GM12878 (cell line): ENCODE measurements around the gene PAQR5. TPM values are rescaled to one million over a fixed set of nuclear protein-coding genes. Genes with fewer than 3 reads are reported as not detected.

Experiments
- CUX1 ChIP-seq: IDR thresholded peaks from 2 replicates; pipeline ENCODE4 v1.6.1; 2012; ENCODE audit warnings: improper control_type of control experiment, low read depth, low read length; ENCODE audit not compliant: insufficient replicate concordance
- GABPA ChIP-seq: IDR thresholded peaks from 2 replicates; pipeline ENCODE4 v1.6.1; 2014; ENCODE audit warnings: antibody characterized with exemption, low read depth, mild to moderate bottlenecking, inconsistent platforms
- HDAC6 ChIP-seq: fragments of 200-600 bp; sonication (generic); IDR thresholded peaks from one replicate; pipeline ENCODE4 v1.8.0; 2017; ENCODE audit warnings: antibody characterized with exemption; ENCODE audit not compliant: unreplicated experiment
- IRF5 ChIP-seq: fragments of 450-650 bp; IDR thresholded peaks from 2 replicates; pipeline ENCODE4 v1.6.1; 2017; ENCODE audit warnings: borderline replicate concordance
- MXI1 ChIP-seq: fragments of 150-350 bp; IDR thresholded peaks from 2 replicates; pipeline ENCODE4 v1.6.1; 2011; ENCODE audit warnings: low read depth, mild to moderate bottlenecking, inconsistent platforms, low read length, improper control_type of control experiment
- MYC ChIP-seq: IDR thresholded peaks from 2 replicates; pipeline ENCODE4 v1.6.1; 2011; ENCODE audit warnings: mild to moderate bottlenecking, low read length, moderate library complexity, inconsistent platforms; ENCODE audit not compliant: insufficient read depth, insufficient replicate concordance, insufficient read length, severe bottlenecking
- NR2C1 ChIP-seq: fragments of 450-650 bp; IDR thresholded peaks from 2 replicates; pipeline ENCODE4 v1.6.1; 2017; ENCODE audit warnings: antibody characterized with exemption, mild to moderate bottlenecking, moderate library complexity
- NR2C2 ChIP-seq: IDR thresholded peaks from 2 replicates; pipeline ENCODE4 v1.6.1; 2011; ENCODE audit warnings: borderline replicate concordance, low read depth; ENCODE audit not compliant: control insufficient read depth, insufficient read length
- PRDM15 ChIP-seq: fragments of 450-650 bp; formaldehyde crosslinking; IDR thresholded peaks from 2 replicates; pipeline ENCODE4 v1.4.0; 2020; ENCODE audit warnings: mild to moderate bottlenecking, moderate library complexity
- RAD21 ChIP-seq: IDR thresholded peaks from 2 replicates; pipeline ENCODE4 v1.6.1; 2011; ENCODE audit warnings: mild to moderate bottlenecking, low read depth, low read length, moderate library complexity; ENCODE audit not compliant: insufficient read depth
- SPI1 ChIP-seq: IDR thresholded peaks from 2 replicates; pipeline ENCODE4 v1.6.1; 2011; ENCODE audit warnings: low read depth, mild to moderate bottlenecking, low read length, moderate library complexity, borderline replicate concordance; ENCODE audit not compliant: insufficient read depth
- SUZ12 ChIP-seq: fragments of 200-600 bp; sonication (generic); IDR thresholded peaks from one replicate; pipeline ENCODE4 v1.6.1; 2018; ENCODE audit warnings: antibody characterized with exemption, mild to moderate bottlenecking; ENCODE audit not compliant: unreplicated experiment
- TCF3 ChIP-seq: IDR thresholded peaks from 2 replicates; pipeline ENCODE4 v1.6.1; 2012; ENCODE audit warnings: low read depth, mild to moderate bottlenecking, low read length, borderline replicate concordance; ENCODE audit not compliant: insufficient read depth
- USF1 ChIP-seq: IDR thresholded peaks from 2 replicates; pipeline ENCODE4 v1.6.1; 2011; ENCODE audit warnings: borderline replicate concordance, low read depth, mild to moderate bottlenecking, moderate library complexity, mixed read lengths, low read length; ENCODE audit not compliant: insufficient read depth; ENCODE audit errors: extremely low read length
- YY1 ChIP-seq: IDR thresholded peaks from 2 replicates; pipeline ENCODE4 v1.6.1; 2011; ENCODE audit warnings: low read depth, mild to moderate bottlenecking, low read length
- ZZZ3 ChIP-seq: IDR thresholded peaks from 2 replicates; pipeline ENCODE4 v1.6.1; 2011; ENCODE audit warnings: low read depth; ENCODE audit not compliant: control insufficient read depth, insufficient read length
- polyA plus RNA-seq, 11 experiments: library from polyadenylated mRNA; depleted of rRNA in 4 of 11; unstranded in 6 of 11; stranded (reverse) in 5 of 11; fragments of >200 nt; fragmentation: Nextera tagmentation in 4 of 11; fragmentation: Illumina TruSeq in 1 of 11; extraction: Ambion mirVana in 4 of 11; extraction: Trizol in 1 of 11; gene quantifications; 1 replicate in 1 of 11; 2 replicates in 10 of 11; pipeline versions ENCODE4 v1.2.1 to v1.2.3, GENCODE V29; 2011 to 2016; ENCODE audit warnings: inconsistent platforms in 2 of 11, missing spikeins in 2 of 11, low read depth in 1 of 11
- total RNA-seq, 4 experiments: library from RNA; depleted of rRNA in 3 of 4; stranded (reverse); fragments of >200 nt in 3 of 4; fragmentation: Illumina TruSeq in 1 of 4; extraction: Trizol in 1 of 4; gene quantifications; 2 replicates each; pipeline versions ENCODE4 v1.2.1 to v1.2.3, GENCODE V29; 2013 to 2021

The PAQR5 gene
- total and polyA plus RNA-seq, 10 of the 15 experiments (the other 5 are each of a cell fraction or from before 2014, with no cell fraction given) = 0.02 to 0.03 TPM; not detected in 8

- TF ChIP-seq PRDM15 (CRISPR knock-in tag) = no peak
- no peak for TF ChIP-seq IRF5
- no peak for TF ChIP-seq ZZZ3
- 0 out of 2 replicates have a peak, but pooled peaks have one; percentile 20 for TF ChIP-seq YY1
- TF ChIP-seq HDAC6 = no peak
- no peak for TF ChIP-seq NR2C1
- TF ChIP-seq SUZ12 = no peak
- no peak for TF ChIP-seq GABPA
- TF ChIP-seq CUX1 = no peak
- no peak for TF ChIP-seq NR2C2
- peak; percentile 36; the same call in 1 of the 2 replicates for TF ChIP-seq SPI1
- peak; percentile 61 for TF ChIP-seq RAD21
- peak; percentile 72 for TF ChIP-seq USF1
- TF ChIP-seq TCF3 = no peak
- TF ChIP-seq MYC = no peak
- no peak for TF ChIP-seq MXI1
Observed at GRCh38 chr15:69394556-69395282, 96.0 kb downstream of the PAQR5 start (continued).
